Measurements from ENCODE around the gene TSHZ2.

- TF ChIP-seq RAD21 (conservative IDR thresholded peaks at IDR 0.05) (no peak), MXI1 (conservative IDR thresholded peaks at IDR 0.05; ENCODE audit: poor library complexity, severe bottlenecking) (no peak), CTCF (IDR thresholded peaks at IDR 0.05; ENCODE audit: poor library complexity, severe bottlenecking) (no peak), REST (IDR thresholded peaks at IDR 0.05; ENCODE audit: borderline replicate concordance) (no peak), EP300 (conservative IDR thresholded peaks at IDR 0.05; ENCODE audit: poor library complexity, severe bottlenecking) (no peak), EZH2 (IDR thresholded peaks at IDR 0.05; ENCODE audit: borderline replicate concordance, insufficient read depth, low read length, poor library complexity, severe bottlenecking) (no peak), POLR2AphosphoS5 (IDR thresholded peaks at IDR 0.05) (no peak)
These were observed 49.8 kb downstream of the TSHZ2 start for GRCh38 chr20:53021934-53022333.
